NB4 (cell line): Measurements from ENCODE around the gene NGLY1.

Source experiments
- DNase-seq: peaks from one replicate; pipeline ENCODE4 v3.0.0; 2010; ENCODE audit warnings: low read depth
- H3K4me3 ChIP-seq: one replicate; pipeline ENCODE4 v1.5.1; 2011; ENCODE audit warnings: mild to moderate bottlenecking, low read depth, low read length, moderate library complexity
- MYC ChIP-seq: IDR thresholded peaks from 2 replicates; pipeline ENCODE4 v1.6.1; 2011; ENCODE audit warnings: low read depth, low read length
- POLR2A ChIP-seq: IDR thresholded peaks from 2 replicates; pipeline ENCODE4 v1.6.1; 2011; ENCODE audit warnings: mild to moderate bottlenecking; ENCODE audit not compliant: insufficient read length; ENCODE audit errors: extremely low read depth
- TF ChIP-seq, protein P1 (sequence below): IDR thresholded peaks from one replicate; pipeline ENCODE4 v1.5.1; 2012; ENCODE audit warnings: low read depth, low read length
- TF ChIP-seq, protein P2 (sequence below): IDR thresholded peaks from 2 replicates; pipeline ENCODE4 v1.6.1; 2011; ENCODE audit warnings: low read depth, low read length

The NGLY1 gene

DNA sequence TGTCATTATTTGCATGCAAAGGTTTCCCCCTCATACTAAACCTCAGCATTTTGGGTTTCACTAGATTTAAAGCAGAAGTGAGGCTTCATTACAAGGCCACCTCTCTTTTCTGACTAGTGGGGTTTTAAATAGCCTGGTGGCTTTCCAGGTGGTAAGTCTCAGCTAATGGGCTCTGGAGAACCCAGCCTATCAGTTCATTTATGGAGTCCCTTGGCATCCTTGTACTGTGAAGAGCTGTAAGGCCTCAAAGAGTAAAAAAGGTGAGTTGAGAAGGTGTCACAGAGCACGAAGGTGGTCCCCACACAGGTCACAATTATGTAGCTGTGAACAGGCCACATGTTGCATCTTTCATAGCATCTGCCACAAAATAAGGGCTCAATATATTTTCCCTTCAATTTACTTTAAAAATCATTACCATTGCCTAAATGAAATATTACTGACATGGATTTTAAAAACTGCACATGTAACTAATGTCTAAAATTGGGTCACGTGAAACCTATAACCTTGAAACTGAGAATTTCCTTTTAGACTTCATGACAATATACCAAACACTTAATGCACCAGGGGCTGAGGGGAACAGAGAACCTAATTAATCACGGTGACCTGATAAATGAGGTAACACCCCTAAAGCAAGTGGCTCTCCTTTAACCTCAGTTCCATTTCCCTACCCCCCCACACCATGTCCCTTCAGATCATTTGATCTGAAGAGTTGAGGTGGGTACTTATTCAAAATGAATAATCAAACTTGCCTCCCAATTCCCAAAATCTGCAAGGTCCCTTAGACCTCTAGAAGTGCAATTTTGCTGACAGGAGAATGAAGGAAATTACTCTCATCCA, 1.3 kb downstream of the NGLY1 start:
- peak; percentile 27 for DNase-seq
- TF ChIP-seq MYC (no peak), POLR2A (no peak)
- TF ChIP-seq, protein P1, sequence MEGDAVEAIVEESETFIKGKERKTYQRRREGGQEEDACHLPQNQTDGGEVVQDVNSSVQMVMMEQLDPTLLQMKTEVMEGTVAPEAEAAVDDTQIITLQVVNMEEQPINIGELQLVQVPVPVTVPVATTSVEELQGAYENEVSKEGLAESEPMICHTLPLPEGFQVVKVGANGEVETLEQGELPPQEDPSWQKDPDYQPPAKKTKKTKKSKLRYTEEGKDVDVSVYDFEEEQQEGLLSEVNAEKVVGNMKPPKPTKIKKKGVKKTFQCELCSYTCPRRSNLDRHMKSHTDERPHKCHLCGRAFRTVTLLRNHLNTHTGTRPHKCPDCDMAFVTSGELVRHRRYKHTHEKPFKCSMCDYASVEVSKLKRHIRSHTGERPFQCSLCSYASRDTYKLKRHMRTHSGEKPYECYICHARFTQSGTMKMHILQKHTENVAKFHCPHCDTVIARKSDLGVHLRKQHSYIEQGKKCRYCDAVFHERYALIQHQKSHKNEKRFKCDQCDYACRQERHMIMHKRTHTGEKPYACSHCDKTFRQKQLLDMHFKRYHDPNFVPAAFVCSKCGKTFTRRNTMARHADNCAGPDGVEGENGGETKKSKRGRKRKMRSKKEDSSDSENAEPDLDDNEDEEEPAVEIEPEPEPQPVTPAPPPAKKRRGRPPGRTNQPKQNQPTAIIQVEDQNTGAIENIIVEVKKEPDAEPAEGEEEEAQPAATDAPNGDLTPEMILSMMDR: no peak
- TF ChIP-seq, protein P2, sequence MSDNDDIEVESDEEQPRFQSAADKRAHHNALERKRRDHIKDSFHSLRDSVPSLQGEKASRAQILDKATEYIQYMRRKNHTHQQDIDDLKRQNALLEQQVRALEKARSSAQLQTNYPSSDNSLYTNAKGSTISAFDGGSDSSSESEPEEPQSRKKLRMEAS: no peak
- H3K4me3 ChIP-seq: peak overlapping the region; percentile 92

DNA sequence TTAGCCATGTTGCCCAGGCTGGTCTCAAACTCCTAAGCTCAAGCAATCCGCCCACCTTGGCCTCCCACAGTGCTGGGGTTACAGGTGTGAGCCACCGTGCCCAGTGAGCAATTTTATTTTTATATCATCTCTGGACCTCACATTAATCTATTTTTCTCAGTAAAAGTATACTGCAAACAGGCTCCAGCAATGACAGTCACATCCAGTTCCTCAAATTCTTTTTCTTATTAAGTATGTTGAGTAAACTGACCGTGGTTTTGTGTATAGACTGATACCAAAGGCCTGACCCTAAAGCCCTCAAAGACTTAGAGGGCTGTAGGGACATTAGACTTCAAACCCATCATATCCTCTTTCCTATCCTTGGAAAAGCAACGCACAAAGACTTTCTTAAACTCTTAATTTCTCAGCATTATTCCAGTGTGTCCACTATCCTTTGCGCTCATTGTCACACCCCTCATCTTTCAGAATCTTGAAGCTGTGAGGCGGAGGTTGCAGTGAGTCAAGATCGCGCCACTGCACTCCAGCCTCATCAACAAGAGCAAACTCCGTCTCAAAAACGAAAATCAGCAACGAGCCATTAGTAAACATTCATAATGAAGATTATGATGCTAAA, 2.0 kb downstream of the NGLY1 start:
- peak overlapping the region; percentile 92 for H3K4me3 ChIP-seq
- DNase-seq: peak; percentile 30
- TF ChIP-seq, protein P2: no peak
- TF ChIP-seq POLR2A (no peak), MYC (no peak)
- TF ChIP-seq, protein P1: no peak

DNA sequence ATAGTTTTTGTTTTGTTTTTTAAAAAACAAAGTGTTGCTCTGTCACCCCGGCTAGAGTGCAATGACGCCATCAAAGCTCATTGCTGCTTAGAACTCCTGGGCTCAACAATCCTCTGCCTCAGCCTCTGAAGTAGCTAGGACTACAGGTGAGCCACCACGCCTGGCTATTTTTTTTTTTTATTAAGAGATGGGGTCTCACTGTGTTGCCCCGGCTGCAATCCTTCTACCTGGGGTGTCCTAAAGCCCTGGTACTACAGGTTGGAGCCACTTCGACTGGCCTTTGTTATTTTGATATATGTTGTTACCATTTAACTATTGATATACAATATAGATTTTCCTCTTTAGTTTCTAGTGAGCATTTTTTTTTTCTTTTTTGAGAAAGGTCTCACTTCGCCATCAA, 2.6 kb downstream of the NGLY1 start:
- TF ChIP-seq POLR2A: no peak
- TF ChIP-seq, protein P2: no peak
- DNase-seq: no peak
- peak overlapping the region; percentile 92 for H3K4me3 ChIP-seq

DNA sequence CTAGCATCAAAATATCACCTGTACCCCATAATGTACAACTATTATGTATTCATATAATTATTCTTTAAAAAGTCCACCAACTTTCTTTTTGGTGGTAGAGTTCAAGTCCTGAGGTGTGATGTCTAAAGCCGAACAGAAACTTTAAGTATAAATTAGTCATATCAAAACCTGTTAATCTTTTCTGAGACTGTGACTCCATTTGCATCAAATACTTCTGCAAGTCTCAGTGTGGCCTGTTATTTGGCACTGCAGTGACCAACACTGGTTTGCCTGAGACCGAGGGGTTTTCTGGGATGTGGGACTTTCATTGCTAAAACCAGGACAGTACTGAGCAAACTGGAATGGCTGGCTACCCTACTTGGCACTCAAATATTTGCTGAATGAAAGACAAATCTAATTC, 7.3 kb downstream of the NGLY1 start:
- no peak overlapping the region for H3K4me3 ChIP-seq
- TF ChIP-seq MYC: no peak
- TF ChIP-seq POLR2A: no peak
- TF ChIP-seq, protein P1: no peak
- TF ChIP-seq, protein P2: no peak
- no peak for DNase-seq

DNA sequence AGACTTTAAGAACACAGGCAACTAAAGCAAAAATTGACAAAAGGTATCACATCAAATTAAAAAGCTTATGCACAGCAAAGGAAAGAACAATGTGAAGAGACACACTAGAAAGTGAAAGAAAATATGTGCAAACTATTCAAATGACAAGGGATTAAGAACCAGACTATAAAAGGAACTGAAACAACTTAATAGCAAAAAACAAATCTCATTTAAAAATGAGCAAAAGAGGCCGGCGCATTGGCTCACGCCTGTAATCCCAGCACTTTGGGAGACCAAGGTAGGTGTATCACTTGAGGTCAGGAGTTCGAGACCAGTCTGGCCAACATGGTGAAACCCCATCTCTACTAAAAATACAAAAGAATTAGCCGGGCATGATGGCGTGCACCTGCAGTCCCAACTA, 14.4 kb downstream of the NGLY1 start:
- DNase-seq: no peak
- no peak overlapping the region for H3K4me3 ChIP-seq
- TF ChIP-seq, protein P2: no peak
- TF ChIP-seq MYC (no peak), POLR2A (no peak)
- TF ChIP-seq, protein P1: no peak

DNA sequence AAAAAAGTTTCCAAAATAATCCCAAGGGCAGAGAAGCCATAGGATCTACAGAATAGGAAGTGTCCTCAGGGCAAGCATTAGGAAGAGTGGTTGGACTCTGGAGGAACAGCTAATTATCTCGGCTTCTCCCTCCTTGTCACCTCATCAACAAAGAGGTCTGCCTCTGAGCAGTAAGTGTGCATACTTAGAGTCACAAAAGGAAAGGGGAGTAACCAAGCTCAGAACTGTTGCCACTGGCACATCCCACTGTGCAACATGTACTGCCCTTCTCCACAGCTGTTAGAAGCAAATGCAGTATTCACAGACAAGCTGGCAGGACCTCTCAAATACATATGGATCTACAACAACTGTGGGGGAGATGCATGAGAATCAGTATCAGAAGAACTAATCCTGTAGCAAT, 31.5 kb downstream of the NGLY1 start:
- H3K4me3 ChIP-seq: no peak overlapping the region
- no peak for TF ChIP-seq POLR2A
- TF ChIP-seq, protein P2: no peak
- TF ChIP-seq, protein P1: no peak
- no peak for TF ChIP-seq MYC

More for the DNA sequence above, 31.5 kb downstream of the NGLY1 start:
- no peak for DNase-seq
